ENCODE results near the gene NEMP2.

The NEMP2 gene

GRCh38 chr2:190490502-190490901 is 44.0 kb downstream of the NEMP2 start:
- Histone ChIP-seq H3K36me3 (ENCODE audit: insufficient read depth) (no peaks in the 10 kb centered on the region), H3K4me2 (no peak overlapping the region), H4K20me1 (ENCODE audit: insufficient read depth) (no peaks in the 10 kb centered on the region), H3K27ac (no peak overlapping the region), H3K4me1 (ENCODE audit: low read depth, poor library complexity, severe bottlenecking) (no peaks in the 10 kb centered on the region), H3K27me3 (ENCODE audit: insufficient read depth, low read depth) (no peaks in the 10 kb centered on the region), H2AFZ (ENCODE audit: low read depth) (no peak overlapping the region), H3K79me2 (ENCODE audit: insufficient read depth, low read depth) (no peaks in the 10 kb centered on the region), H3K9ac (no peak overlapping the region), H3K4me3 (IDR thresholded peaks at IDR 0.05; ENCODE audit: insufficient read depth, low read depth, low read length) (no peak overlapping the region)
- TF ChIP-seq CTCF (conservative IDR thresholded peaks at IDR 0.05; ENCODE audit: low read depth, low read length), result no peak

GRCh38 chr2:190489475-190489874 is 45.0 kb downstream of the NEMP2 start:
- no peak overlapping the region for H2AFZ ChIP-seq (ENCODE audit: low read depth)
- TF ChIP-seq CTCF (conservative IDR thresholded peaks at IDR 0.05; ENCODE audit: low read depth, low read length), result no peak
- H3K4me1 ChIP-seq (ENCODE audit: low read depth, poor library complexity, severe bottlenecking), result no peaks in the 10 kb centered on the region
- no peak overlapping the region for H3K4me2 ChIP-seq
- H3K4me3 ChIP-seq (IDR thresholded peaks at IDR 0.05; ENCODE audit: insufficient read depth, low read depth, low read length), result no peak overlapping the region
- H3K27ac ChIP-seq, result no peak overlapping the region
- H3K27me3 ChIP-seq (ENCODE audit: insufficient read depth, low read depth), result no peaks in the 10 kb centered on the region
- no peak overlapping the region for H3K9ac ChIP-seq
- H3K36me3 ChIP-seq (ENCODE audit: insufficient read depth), result no peaks in the 10 kb centered on the region
- no peaks in the 10 kb centered on the region for H4K20me1 ChIP-seq (ENCODE audit: insufficient read depth)
- no peaks in the 10 kb centered on the region for H3K79me2 ChIP-seq (ENCODE audit: insufficient read depth, low read depth)

GRCh38 chr2:190488516-190489233 is 45.8 kb downstream of the NEMP2 start:
- Histone ChIP-seq H4K20me1 (ENCODE audit: insufficient read depth) (no peaks in the 10 kb centered on the region), H3K36me3 (ENCODE audit: insufficient read depth) (no peaks in the 10 kb centered on the region)

GRCh38 chr2:190486037-190486623 is 48.4 kb downstream of the NEMP2 start:
- H3K4me2 ChIP-seq, result no peak overlapping the region
- H3K36me3 ChIP-seq (ENCODE audit: insufficient read depth), result no peaks in the 10 kb centered on the region
- H3K79me2 ChIP-seq (ENCODE audit: insufficient read depth, low read depth), result no peaks in the 10 kb centered on the region
- no peak overlapping the region for H3K9ac ChIP-seq
- no peaks in the 10 kb centered on the region for H3K4me1 ChIP-seq (ENCODE audit: low read depth, poor library complexity, severe bottlenecking)
- H2AFZ ChIP-seq (ENCODE audit: low read depth), result no peak overlapping the region
- H3K27me3 ChIP-seq (ENCODE audit: insufficient read depth, low read depth), result no peaks in the 10 kb centered on the region
- TF ChIP-seq CTCF (conservative IDR thresholded peaks at IDR 0.05; ENCODE audit: low read depth, low read length), result no peak
- no peak overlapping the region for H3K4me3 ChIP-seq (IDR thresholded peaks at IDR 0.05; ENCODE audit: insufficient read depth, low read depth, low read length)
- H3K27ac ChIP-seq, result no peak overlapping the region
- no peaks in the 10 kb centered on the region for H4K20me1 ChIP-seq (ENCODE audit: insufficient read depth)

More at GRCh38 chr2:190488516-190489233, 45.8 kb downstream of the NEMP2 start:
- H3K4me3 ChIP-seq (IDR thresholded peaks at IDR 0.05; ENCODE audit: insufficient read depth, low read depth, low read length), result no peak overlapping the region
- no peak overlapping the region for H3K9ac ChIP-seq
- H3K27me3 ChIP-seq (ENCODE audit: insufficient read depth, low read depth), result no peaks in the 10 kb centered on the region
- no peak overlapping the region for H3K4me2 ChIP-seq
- TF ChIP-seq CTCF (conservative IDR thresholded peaks at IDR 0.05; ENCODE audit: low read depth, low read length), result no peak
- no peak overlapping the region for H2AFZ ChIP-seq (ENCODE audit: low read depth)
- H3K27ac ChIP-seq, result no peak overlapping the region
- H3K79me2 ChIP-seq (ENCODE audit: insufficient read depth, low read depth), result no peaks in the 10 kb centered on the region
- no peaks in the 10 kb centered on the region for H3K4me1 ChIP-seq (ENCODE audit: low read depth, poor library complexity, severe bottlenecking)
